Measurements from ENCODE around the gene ZNF280D.

ZNF280D gene

DNA sequence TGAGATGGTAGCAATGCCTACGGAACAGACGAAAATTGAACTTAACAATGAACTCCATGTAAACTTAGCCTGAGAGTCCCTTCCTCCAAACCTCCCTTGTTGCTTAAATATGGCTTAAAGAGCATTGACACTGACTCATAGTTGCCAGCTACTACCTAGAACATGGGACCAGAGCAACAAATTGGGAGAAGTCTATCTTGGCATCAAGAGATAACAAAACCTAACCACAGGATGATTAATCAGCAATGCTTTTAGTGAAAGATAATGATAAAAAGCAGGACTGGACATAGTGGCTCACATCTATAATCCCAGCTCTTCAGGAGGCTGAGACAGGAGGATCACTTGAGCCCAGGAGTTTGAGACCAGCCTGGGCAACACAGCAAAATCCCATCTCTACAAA, 150.5 kb downstream of the ZNF280D start:
- TF ChIP-seq POLR2AphosphoS5 (IDR thresholded peaks at IDR 0.05; ENCODE audit: low read depth, low read length), result no peak
